ENCODE measurements around the gene VIT. TPM values are rescaled to one million over a fixed set of nuclear protein-coding genes. Genes with fewer than 3 reads are reported as not detected.

Gene VIT
- total and polyA plus RNA-seq, 4 donors: 0.17 to 0.94 (median 0.32) TPM

- Histone ChIP-seq H3K36me3 (ENCODE audit: control insufficient read depth in 4 of 4, insufficient read depth in 4 of 4, low read length in 4 of 4) (no peaks in the 10 kb centered on the region), H3K4me3 (no peak overlapping the region), H3K4me1 (ENCODE audit: control insufficient read depth in 5 of 5, insufficient read depth in 5 of 5, low read length in 5 of 5) (peaks cover 0 to 10% (median 2%) of the 10 kb centered on the region in 5 donors), H3K27me3 (ENCODE audit: control insufficient read depth in 3 of 3, insufficient read depth in 3 of 3, low read length in 2 of 3) (no peaks in the 10 kb centered on the region), H3K9me3 (ENCODE audit: control insufficient read depth in 4 of 4, insufficient read depth in 3 of 4, low read length in 3 of 4) (peaks cover 0 to 2% (median 0%) of the 10 kb centered on the region in 4 donors), H3K27ac (ENCODE audit: low read depth in 1 of 2, low read length in 1 of 2) (no peak overlapping the region), H3K9ac (ENCODE audit: insufficient read depth in 1 of 2, low read length in 2 of 2) (no peak overlapping the region)
- ATAC-seq (ENCODE audit: insufficient read depth, low FRiP score): no peak
- no peak for DNase-seq
- 38 to 47% methylated on average over 4 of the region's 4 CpGs for WGBS, 2 donors
- no peak for TF ChIP-seq CTCF (IDR thresholded peaks at IDR 0.05; ENCODE audit: control extremely low read depth, extremely low read depth)
These were observed 18.4 kb upstream of the VIT start for GRCh38 chr2:36677996-36678605.

- H3K27ac ChIP-seq (ENCODE audit: low read depth in 1 of 2, low read length in 1 of 2): no peak overlapping the region
- peaks cover 0 to 2% (median 0%) of the 10 kb centered on the region in 4 donors for H3K9me3 ChIP-seq (ENCODE audit: control insufficient read depth in 4 of 4, insufficient read depth in 3 of 4, low read length in 3 of 4)
- TF ChIP-seq CTCF (IDR thresholded peaks at IDR 0.05; ENCODE audit: control extremely low read depth, extremely low read depth): no peak
- H3K4me1 ChIP-seq (ENCODE audit: control insufficient read depth in 5 of 5, insufficient read depth in 5 of 5, low read length in 5 of 5): peaks cover 0 to 10% (median 2%) of the 10 kb centered on the region in 5 donors
- no peaks in the 10 kb centered on the region for H3K36me3 ChIP-seq (ENCODE audit: control insufficient read depth in 4 of 4, insufficient read depth in 4 of 4, low read length in 4 of 4)
- ATAC-seq (ENCODE audit: insufficient read depth, low FRiP score) (no peak), DNase-seq (no peak)
- 93 to 100% methylated on average over 1 of the region's 1 CpG for WGBS, 2 donors
- H3K27me3 ChIP-seq (ENCODE audit: control insufficient read depth in 3 of 3, insufficient read depth in 3 of 3, low read length in 2 of 3): no peaks in the 10 kb centered on the region
- H3K9ac ChIP-seq (ENCODE audit: insufficient read depth in 1 of 2, low read length in 2 of 2): no peak overlapping the region
- H3K4me3 ChIP-seq: no peak overlapping the region
These were observed 17.7 kb upstream of the VIT start for GRCh38 chr2:36678856-36679255.

- no peak for TF ChIP-seq CTCF (IDR thresholded peaks at IDR 0.05; ENCODE audit: control extremely low read depth, extremely low read depth)
- Histone ChIP-seq H3K36me3 (ENCODE audit: control insufficient read depth in 4 of 4, insufficient read depth in 4 of 4, low read length in 4 of 4) (no peaks in the 10 kb centered on the region), H3K27me3 (ENCODE audit: control insufficient read depth in 3 of 3, insufficient read depth in 3 of 3, low read length in 2 of 3) (no peaks in the 10 kb centered on the region), H3K4me1 (ENCODE audit: control insufficient read depth in 5 of 5, insufficient read depth in 5 of 5, low read length in 5 of 5) (peaks cover 0 to 10% (median 2%) of the 10 kb centered on the region in 5 donors), H3K27ac (ENCODE audit: low read depth in 1 of 2, low read length in 1 of 2) (no peak overlapping the region), H3K9ac (ENCODE audit: insufficient read depth in 1 of 2, low read length in 2 of 2) (no peak overlapping the region), H3K9me3 (ENCODE audit: control insufficient read depth in 4 of 4, insufficient read depth in 3 of 4, low read length in 3 of 4) (peaks cover 0 to 2% (median 0%) of the 10 kb centered on the region in 4 donors), H3K4me3 (no peak overlapping the region)
- 4 to 24% methylated on average over 2 of the region's 2 CpGs for WGBS, 2 donors
- ATAC-seq (ENCODE audit: insufficient read depth, low FRiP score): no peak
- DNase-seq: peak; percentile 56 to 91 (median 87)
These were observed 16.5 kb upstream of the VIT start for GRCh38 chr2:36680012-36680411.

- H3K27me3 ChIP-seq (ENCODE audit: control insufficient read depth in 3 of 3, insufficient read depth in 3 of 3, low read length in 2 of 3): no peaks in the 10 kb centered on the region
- H3K27ac ChIP-seq (ENCODE audit: low read depth in 1 of 2, low read length in 1 of 2): no peak overlapping the region
- peaks cover 0 to 9% (median 0%) of the 10 kb centered on the region in 5 donors for H3K4me1 ChIP-seq (ENCODE audit: control insufficient read depth in 5 of 5, insufficient read depth in 5 of 5, low read length in 5 of 5)
- no peak overlapping the region for H3K9ac ChIP-seq (ENCODE audit: insufficient read depth in 1 of 2, low read length in 2 of 2)
- ATAC-seq (ENCODE audit: insufficient read depth, low FRiP score) (no peak), DNase-seq (no peak)
- H3K4me3 ChIP-seq: no peak overlapping the region
- H3K36me3 ChIP-seq (ENCODE audit: control insufficient read depth in 4 of 4, insufficient read depth in 4 of 4, low read length in 4 of 4): no peaks in the 10 kb centered on the region
- no peak for TF ChIP-seq CTCF (IDR thresholded peaks at IDR 0.05; ENCODE audit: control extremely low read depth, extremely low read depth)
- peaks cover 0 to 2% (median 0%) of the 10 kb centered on the region in 4 donors for H3K9me3 ChIP-seq (ENCODE audit: control insufficient read depth in 4 of 4, insufficient read depth in 3 of 4, low read length in 3 of 4)
- WGBS, 2 donors: 76 to 83% methylated on average over 6 of the region's 6 CpGs
These were observed 13.9 kb upstream of the VIT start for GRCh38 chr2:36682562-36682961.

Data from lung (tissue), 12 donors.